HG03064 (cell line): ENCODE measurements around the gene SMC2.

Experiments used
- ATAC-seq: cut with Tn5 transposase; IDR thresholded peaks from one replicate; pipeline ENCODE4 v1.9.1; 2021; ENCODE audit warnings: low read depth; ENCODE audit not compliant: unreplicated experiment

Gene SMC2

DNA sequence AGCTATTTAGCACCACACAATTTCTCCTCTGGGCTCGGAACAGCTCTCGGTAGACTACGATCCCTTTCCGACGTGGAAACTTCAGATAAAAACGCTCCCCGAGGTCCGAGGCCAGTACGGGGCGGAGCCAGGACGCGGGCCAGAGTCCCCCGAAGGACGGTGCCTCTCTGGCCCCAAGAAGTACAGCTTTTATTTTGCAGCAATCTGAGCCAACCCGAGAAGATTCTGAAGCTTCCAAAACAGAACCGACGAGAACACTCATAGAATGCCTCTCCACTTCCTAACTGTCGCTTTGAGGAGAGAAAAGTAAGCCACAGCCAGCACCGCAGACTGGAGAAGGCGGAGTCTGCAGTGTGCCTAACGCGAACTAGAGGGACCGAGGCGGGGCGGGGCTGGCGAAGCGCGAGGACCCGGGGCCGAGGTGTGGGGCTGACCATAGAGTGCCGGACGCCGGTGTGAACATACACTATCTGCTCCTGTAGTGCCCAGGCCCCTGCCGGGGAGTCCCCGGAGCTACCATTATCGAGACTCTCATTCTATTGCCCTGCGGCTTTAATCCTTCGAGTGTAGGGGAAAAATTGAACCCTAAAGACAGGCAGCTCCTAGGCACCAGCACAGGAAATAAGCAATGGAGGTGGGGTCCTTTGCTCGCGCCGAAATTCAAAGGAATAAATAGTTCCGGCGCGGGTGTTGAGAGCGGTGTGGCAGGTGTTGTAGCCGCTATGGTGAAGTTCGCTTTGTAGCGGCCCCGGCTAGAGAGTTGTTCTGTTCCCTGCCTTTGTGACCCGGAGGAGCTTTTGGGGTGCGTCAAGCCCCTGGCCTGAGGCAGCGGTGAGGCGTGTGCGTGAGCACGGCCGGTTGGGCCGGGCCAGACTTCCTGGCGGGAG lies at the start of gene SMC2:
Gene SMC2, plus strand, starts transcription at position 663 of the 887 bp plus-strand sequence. CDS start 1,076 bp downstream, outside the sequence.
- ATAC-seq = peak; percentile 92

DNA sequence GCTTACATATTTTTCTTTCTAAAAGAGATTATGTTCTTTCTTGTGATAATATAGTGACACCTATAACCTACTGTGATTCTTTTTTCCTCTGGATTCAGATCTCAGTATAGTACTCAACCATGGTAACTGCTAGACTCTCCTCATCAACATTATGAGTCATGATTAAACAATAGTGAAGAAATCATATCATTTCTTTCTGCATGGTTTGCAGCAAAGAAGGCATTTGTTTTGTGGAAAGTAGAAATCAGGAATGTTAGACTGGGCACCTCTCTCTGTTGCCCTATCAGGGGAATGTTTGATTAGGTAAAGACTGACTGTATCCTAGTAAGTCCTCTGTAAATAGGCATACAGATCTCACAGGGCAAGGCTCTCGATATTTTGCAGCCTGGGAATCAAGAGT lies 25.6 kb upstream of the SMC2 start:
- no peak for ATAC-seq

DNA sequence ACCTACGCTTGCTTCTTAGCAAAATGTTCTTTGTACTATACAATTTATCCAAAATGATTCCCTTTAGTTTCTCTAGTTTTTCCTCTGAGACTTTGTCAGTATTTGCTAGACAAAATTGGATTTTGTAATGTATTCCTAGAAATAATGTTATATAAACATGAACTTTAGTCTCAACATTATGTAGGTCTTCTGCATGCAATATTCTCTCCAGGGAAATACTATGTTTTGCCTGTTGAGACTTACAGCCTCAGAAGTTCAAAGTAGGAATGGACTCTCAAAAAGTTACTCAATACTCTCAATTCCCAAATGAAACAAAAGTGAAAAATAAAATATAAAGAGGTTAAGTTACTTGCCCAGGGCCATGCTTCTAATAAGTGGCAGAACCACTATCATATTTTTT lies 24.8 kb upstream of the SMC2 start:
- no peak for ATAC-seq

DNA sequence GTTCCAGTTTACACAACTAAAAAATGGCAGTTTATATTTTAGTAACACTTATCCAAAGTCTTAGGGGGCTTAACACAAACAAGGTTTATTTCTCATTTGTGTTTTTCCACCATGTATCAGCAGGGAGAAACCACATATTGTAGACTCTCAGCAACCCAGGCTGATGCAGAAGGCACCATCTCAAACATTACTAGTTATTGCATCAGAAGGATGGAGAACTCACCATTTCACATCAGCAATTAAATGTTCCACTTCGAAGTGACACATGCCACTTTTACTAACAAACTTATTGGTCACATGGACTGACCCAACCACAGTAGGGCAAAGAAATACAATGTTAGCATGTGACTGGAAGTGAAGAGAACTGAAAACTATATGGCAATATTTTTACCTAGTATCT lies 22.5 kb upstream of the SMC2 start:
- no peak for ATAC-seq

DNA sequence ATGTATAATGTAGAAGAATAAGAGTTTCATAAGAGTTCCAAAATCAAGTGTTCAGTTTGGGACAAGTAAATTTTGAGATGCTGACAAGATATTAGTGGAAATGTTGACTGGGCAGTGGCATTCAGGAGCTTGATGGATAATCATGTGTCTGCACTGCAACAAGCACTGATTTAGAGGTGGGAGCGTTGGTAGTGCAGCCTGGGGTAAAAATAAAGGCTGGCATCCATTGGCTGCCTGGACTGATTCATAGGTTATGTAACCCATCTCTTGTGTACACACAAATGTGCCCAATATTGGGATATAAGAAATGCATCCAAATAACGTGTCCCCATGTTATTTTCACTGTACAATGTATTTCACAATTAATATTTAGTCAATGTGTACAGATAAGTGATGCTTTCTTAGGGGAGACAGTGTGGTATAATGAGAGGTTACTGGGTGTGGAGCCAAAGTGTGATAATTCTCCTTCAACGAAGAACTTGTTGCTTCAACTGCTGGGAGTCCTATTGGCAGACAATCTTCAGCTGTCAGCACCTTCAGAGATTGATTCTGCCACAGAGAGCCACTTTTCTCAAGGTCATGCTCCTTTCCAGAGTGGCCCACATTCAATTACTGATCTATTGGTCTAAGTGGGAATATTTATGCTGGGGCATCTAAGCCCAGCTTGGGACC lies 20.9 kb upstream of the SMC2 start:
- no peak for ATAC-seq

DNA sequence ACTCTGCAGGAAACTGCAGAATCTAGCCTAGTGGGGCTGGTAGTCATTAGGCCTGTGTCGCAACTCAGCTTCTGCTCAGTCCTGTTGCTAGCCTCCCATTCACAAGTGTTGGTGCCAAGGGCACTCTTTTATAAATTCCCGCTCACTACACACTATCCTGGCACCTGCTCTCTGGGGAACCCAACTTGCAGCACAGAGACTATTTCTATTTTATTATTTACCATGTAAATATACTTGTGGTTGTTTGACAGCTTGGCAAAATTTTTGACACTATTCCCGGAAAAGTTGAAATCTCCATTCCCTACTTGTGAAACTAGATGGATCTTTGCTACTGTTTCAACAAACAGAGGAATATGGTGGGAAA lies 20.4 kb upstream of the SMC2 start:
- ATAC-seq = no peak

DNA sequence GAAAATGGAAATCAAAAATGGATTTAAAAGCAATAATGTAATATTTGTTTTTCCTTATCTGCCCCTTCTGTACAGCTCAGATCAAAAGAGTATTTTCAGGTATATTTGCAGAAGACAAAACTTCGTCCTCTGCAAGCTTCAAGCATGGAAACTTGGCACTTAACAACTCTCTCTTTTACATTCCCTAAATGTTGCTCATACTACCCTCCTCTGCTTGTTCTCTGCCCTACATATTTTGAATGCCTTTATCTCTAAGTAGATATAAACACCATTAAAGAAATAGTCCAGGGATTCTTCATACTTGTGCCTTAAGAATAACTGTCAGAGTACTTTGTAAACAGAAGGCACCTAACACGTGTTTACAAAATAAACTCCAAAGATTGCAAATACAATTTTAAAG lies 19.2 kb upstream of the SMC2 start:
- ATAC-seq = no peak

DNA sequence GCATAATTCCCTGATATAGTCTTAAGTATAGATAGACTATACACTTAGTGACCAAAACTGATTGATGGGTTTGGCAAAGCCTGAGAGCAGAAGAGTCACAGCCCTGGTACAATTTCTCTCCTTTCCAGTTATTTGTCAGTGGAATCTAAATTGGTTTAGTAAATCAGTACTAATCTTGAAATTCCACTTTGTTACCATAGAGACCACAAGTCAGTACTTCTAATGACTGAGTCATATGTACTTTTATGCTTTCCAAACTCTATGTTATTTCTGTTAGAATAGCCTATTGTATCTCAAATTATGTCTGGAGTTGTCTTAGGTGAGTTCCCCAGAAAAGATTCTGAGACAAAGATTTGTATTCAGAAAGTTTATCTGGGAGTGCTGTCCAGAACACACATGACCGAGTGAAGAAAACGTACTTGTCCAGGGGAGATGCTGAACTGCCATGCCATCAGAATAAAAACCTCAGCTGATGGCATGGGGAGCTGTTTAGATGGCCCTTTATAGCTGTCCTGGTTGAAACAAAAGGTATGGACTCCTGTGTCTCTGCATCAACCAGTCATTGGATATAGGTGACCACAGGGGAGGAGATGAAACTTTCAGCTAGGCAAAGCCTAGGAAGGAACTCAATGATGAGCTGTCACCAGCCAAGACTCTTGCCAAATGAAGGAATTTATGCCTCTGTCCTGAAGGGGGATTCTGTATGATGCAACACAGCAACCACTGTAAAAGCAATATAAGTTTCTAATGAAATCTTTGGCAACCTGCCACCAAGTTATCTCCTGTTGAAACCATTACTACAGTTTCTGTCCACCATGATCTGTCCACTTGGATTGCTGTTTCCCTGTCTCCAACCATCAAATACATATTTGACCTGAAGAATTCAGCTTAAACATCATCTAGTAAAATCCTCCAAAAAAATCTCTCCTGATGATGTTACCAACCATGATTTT lies 18.0 kb upstream of the SMC2 start:
- ATAC-seq = no peak

DNA sequence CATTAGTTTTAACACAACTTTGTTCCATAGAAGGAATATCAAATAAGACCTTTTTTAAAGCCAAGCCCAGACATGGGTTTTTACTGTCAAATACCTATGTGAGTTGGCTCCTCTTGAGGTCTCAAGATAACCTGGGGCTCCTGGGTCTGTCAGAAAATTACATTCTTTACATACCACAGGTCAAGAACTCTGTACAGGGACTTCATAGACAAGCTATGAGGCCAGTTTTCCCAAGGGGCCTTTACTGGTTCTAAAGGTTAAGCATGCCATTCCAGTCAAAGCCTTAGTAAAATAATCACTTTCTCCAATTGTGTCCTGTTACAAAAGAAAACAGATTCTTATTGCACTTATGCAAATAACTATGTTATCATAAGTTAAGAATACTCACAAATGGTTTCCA lies 15.5 kb upstream of the SMC2 start:
- no peak for ATAC-seq

DNA sequence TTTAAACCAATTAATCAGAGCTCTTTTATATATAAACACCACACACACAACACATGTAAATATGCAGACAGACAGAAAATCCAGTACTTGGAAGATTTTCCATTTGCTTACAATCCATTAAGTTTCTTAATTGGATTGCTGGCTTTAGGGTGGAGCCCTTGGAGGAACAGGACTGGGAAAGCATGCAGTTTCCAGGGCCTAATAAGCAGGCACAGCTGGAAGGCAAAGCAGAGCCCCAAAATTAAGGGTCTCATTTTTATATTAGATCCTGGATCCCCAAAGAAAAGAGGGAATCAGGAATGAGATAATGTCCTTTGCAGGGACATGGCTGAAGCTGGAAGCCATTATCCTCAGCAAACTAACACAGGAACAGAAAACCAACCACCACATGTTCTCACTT lies 13.1 kb upstream of the SMC2 start:
- ATAC-seq = no peak

DNA sequence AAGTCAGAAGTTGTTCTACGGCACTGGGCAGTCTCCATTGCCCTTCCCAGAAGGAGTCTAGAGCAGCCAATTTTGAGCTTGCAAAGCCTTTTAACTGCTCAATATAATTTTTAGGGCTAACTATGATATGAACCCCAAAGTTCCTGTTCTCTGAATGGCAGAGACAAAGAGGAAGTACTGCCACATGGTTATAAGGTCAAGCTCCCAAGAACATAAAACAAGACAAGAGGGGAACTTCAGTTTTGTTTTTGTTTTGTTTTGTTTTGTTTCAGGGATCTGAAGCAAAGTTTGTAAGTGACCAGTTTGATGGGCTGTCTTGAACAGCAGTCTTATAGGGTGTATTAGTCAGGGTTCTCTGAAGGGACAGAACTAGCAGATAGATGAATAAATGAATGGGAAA lies 11.9 kb upstream of the SMC2 start:
- ATAC-seq = no peak

DNA sequence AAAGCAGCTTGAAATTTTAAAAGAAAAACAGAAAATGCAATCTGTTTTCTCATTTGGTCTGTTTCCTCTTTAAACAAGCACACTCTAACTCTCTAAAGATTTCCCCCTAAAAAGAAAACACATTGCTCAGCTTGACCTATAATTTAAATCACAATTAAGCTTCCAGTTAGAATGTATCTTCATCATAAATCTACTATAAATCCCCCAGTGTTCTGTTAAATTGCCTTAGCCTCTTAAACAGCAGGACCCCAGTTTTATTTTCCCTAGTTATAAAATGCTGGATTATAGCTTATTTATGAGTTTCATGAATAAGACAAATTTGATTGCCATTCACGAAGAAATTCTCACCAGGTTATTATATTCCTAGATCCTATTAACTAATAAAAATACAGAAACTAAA lies 8.6 kb upstream of the SMC2 start:
- no peak for ATAC-seq

DNA sequence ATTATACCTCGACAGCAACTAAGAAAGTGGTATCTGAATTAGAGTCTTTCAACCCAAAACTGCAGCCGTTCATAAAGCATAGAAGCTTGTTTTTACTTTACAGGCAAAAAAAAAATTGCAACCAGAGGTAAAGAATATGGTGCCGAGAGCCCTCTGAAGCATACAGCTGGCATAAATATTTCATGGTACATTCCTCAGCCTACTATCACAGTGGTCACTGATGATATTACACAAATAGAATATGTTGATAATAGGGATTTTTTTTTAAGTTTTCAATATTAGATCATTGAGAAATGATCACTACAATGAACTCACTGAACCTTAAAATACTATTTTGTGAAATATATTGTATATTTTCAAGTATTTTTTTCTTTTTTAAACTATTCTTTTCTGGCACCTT lies 6.2 kb upstream of the SMC2 start:
- no peak for ATAC-seq

DNA sequence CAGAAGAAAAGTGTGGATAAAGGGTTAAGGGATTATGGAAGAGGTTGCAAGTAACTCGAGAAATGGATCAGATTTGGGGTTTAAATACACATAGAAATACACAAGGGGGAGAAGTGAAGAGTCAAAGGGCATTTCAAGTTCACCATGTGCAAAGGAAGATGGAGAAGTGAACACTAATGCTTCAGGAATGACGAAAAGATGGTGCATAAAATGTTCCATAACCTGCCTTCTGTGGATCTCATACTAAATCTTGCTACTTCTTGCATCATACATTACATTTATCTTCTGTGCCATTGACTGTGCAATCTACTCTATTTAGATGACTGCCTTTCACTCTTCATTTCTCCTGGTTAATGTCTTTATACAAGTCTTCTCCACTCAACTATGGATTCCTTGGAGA lies 5.7 kb upstream of the SMC2 start:
- ATAC-seq = no peak

DNA sequence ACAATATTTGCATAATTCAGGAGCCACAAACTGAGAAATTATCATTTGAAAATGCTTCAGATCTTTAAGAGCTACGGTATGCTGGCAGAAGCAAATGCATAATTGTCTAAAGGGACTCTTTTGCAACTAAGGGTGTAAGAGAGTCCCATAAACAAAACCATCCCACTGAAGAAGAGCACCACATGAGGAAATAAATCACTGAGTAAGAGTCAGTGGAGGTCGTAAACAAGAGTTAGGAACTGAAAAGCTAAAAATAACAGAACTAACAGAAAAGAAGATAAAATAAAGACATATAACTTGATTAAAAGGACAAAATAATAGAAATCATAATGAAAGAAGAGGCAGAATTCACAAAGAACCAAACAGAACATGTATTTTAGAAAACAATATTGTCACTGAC lies 3.5 kb upstream of the SMC2 start:
- ATAC-seq = no peak

DNA sequence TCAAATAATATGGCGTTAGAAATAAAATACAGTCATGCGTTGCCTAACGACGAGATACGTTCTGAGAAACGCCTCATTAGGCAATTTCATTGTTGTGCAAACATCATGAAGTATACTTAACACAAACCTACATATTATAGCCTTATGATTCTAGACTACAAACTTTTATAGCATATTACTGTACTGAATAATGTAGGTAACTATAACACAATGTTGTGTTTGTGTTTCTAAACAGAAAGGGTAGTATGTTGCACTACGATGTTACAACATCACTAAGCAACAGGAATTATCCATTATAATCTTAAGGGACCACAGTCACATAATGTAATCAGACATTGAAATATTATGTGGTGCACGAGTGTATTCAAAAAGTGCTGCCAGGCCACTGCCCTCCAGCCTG lies 3.0 kb upstream of the SMC2 start:
- no peak for ATAC-seq

DNA sequence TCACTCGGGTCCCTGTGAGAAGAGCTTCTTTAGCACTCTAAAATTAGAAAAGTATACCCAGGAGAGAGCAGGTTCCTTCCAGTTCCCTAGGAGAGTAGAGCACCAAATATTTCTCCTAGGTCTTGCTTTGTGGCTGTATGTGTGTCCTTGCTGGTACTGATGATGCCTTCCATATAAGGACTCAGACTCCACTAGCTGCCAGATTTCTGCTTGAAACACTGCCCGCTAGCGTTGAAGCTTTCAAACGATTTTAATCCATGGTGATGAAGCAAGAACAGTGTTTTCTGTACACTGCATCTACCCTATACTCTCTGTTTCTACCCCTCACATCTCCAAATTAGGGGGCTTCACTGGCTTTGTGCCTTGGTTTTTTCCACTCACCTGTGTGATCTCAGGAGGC lies 2.4 kb upstream of the SMC2 start:
- ATAC-seq = no peak

DNA sequence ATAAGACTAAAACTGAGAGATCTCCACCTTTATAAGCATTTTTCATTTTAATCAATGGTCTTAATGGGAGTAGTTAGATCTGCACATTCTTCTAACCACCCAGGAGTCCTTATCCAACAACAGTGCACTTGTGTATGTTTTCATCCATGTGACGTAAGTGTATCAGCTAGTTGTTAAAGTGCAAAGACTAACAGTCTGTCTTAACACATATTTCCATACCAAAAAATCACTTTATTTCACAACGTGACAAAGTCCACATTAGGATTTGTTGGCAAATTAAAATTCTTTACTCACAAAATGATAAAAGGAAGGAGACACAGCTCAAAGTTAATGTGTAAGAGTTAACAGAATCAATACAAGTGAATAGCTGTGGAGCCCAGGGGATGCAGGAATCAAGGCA lies 1.9 kb upstream of the SMC2 start:
- ATAC-seq = no peak

DNA sequence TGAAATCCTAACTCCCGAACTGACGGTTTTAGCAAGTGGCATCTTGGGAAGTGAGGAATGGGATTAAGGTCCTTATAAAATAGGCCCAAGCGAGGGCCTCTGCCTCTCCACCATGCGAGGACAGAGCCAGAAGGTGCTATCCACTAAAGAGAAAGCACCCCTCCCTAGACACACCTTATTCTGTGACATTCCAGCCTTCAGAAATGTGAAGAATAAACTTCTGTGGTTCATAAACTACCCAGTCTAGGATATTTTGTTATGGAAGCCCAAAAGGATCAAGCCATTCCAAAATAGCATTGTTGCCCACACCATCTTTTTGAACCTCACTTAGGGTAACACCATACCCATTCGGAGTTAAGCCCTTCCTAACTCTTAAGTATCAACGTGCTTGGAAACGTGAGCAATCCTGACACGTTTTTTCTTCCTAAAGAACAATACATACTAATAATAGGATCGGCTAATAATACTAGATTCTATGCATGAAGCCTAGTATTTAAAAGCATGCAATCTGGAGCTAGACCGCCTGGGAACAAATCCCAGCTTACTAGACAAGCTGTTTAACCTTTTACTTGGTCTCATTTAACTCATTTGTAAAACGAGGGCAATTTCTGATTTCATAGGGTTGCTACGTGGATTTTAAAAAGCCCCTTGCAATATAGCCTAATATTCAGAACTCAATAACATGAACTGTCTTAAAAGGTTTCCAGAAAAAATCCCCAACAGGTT lies 1.1 kb upstream of the SMC2 start:
- ATAC-seq = no peak

DNA sequence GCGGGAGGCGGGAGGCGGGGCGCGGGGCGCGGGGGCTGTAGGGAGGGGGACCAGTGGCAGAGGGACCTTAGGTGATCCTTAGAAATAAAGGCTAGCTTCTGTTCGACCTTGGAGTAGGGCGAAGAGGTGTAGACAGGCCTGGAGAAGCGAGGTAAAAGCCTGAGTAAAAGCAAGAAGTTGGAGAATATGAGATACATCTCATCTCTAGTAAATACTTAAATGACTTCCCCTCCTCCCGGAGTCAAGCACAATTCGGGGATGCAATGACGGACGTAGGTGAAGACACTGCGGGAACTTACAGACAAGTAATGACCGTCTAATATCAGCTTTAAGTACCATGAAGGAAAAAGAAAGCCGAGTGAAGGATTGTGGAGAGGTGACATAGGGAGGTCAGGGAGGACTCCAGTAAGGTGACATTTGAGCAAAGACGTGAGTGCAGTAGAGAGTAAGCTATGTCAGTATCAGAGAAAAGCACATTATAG lies 466 bp downstream of the SMC2 start:
- ATAC-seq = peak; percentile 4
